Astrocyte (in vitro differentiated cells and primary cell): ENCODE measurements around the gene HCRTR1. TPM values are rescaled to one million over a fixed set of nuclear protein-coding genes. Genes with fewer than 3 reads are reported as not detected.

Source experiments
- DNase-seq: peaks from one replicate; pipeline ENCODE4 v3.0.0-alpha.2; 2010; ENCODE audit warnings: low read depth
- FAIRE-seq: peaks from 2 replicates; lab custom pipeline; 2011; peaks lifted over from hg19 to GRCh38; lab: Jason Lieb, UNC
- H2AFZ ChIP-seq: 2 replicates; pipeline ENCODE4 v1.6.0; 2012; ENCODE audit warnings: low read depth, low read length, inconsistent platforms
- H3K27ac ChIP-seq: 2 replicates; pipeline ENCODE4 v1.5.1; 2011; ENCODE audit warnings: low read depth, low read length, inconsistent platforms
- H3K27me3 ChIP-seq: 2 replicates; pipeline ENCODE4 v1.6.0; 2011; ENCODE audit warnings: low read length, inconsistent platforms; ENCODE audit not compliant: insufficient read depth
- H3K36me3 ChIP-seq: 2 replicates; pipeline ENCODE4 v1.5.1; 2011; ENCODE audit warnings: low read length, inconsistent platforms; ENCODE audit not compliant: insufficient read depth
- H3K4me1 ChIP-seq: 2 replicates; pipeline ENCODE4 v1.5.1; 2011; ENCODE audit warnings: low read length, inconsistent platforms; ENCODE audit not compliant: insufficient read depth
- H3K4me2 ChIP-seq: 2 replicates; pipeline ENCODE4 v1.6.0; 2012; ENCODE audit warnings: low read length, inconsistent platforms
- H3K4me3 ChIP-seq: 2 replicates; pipeline ENCODE4 v1.5.1; 2011; ENCODE audit warnings: low read depth, mild to moderate bottlenecking, low read length, inconsistent platforms; ENCODE audit not compliant: insufficient read depth
- H3K79me2 ChIP-seq: 2 replicates; pipeline ENCODE4 v1.6.0; 2012; ENCODE audit warnings: mild to moderate bottlenecking, low read length, inconsistent platforms; ENCODE audit not compliant: insufficient read depth
- H3K9ac ChIP-seq: 2 replicates; pipeline ENCODE4 v1.6.0; 2012; ENCODE audit warnings: mild to moderate bottlenecking, low read length, inconsistent platforms
- H3K9me3 ChIP-seq: 2 replicates; pipeline ENCODE4 v1.5.1; 2012; ENCODE audit warnings: low read depth, mild to moderate bottlenecking, low read length, inconsistent platforms; ENCODE audit not compliant: insufficient read depth
- H4K20me1 ChIP-seq: 2 replicates; pipeline ENCODE4 v1.6.0; 2012; ENCODE audit warnings: low read length, inconsistent platforms; ENCODE audit not compliant: insufficient read depth
- H3K27ac Mint-ChIP-seq: one replicate; pipeline ENCODE4 v1.8.0; 2021; ENCODE audit warnings: mild to moderate bottlenecking, mixed read lengths; ENCODE audit not compliant: unreplicated experiment
- H3K27me3 Mint-ChIP-seq: one replicate; pipeline ENCODE4 v1.8.0; 2021; ENCODE audit warnings: low read depth, mixed read lengths; ENCODE audit not compliant: unreplicated experiment
- H3K36me3 Mint-ChIP-seq: one replicate; pipeline ENCODE4 v1.8.0; 2021; ENCODE audit warnings: low read depth, mixed read lengths; ENCODE audit not compliant: unreplicated experiment
- H3K4me1 Mint-ChIP-seq: one replicate; pipeline ENCODE4 v1.8.0; 2021; ENCODE audit warnings: low read depth, mixed read lengths; ENCODE audit not compliant: unreplicated experiment
- H3K4me3 Mint-ChIP-seq: one replicate; pipeline ENCODE4 v1.8.0; 2021; ENCODE audit warnings: mild to moderate bottlenecking, moderate library complexity, mixed read lengths; ENCODE audit not compliant: unreplicated experiment
- H3K9me3 Mint-ChIP-seq: one replicate; pipeline ENCODE4 v1.8.0; 2021; ENCODE audit warnings: mild to moderate bottlenecking, mixed read lengths; ENCODE audit not compliant: unreplicated experiment
- CTCF ChIP-seq: IDR thresholded peaks from 2 replicates; pipeline ENCODE4 v1.5.1; 2011; ENCODE audit warnings: low read depth, mild to moderate bottlenecking, inconsistent platforms, low read length, moderate library complexity; ENCODE audit not compliant: insufficient read depth
- EZH2 ChIP-seq: IDR thresholded peaks from 2 replicates; pipeline ENCODE4 v1.6.1; 2012; ENCODE audit warnings: mild to moderate bottlenecking, low read length, inconsistent platforms; ENCODE audit not compliant: insufficient read depth
- total RNA-seq: library from RNA; stranded (reverse); gene quantifications from 2 replicates; pipeline ENCODE4 v1.2.1, GENCODE V29; 2021

The HCRTR1 gene
- total RNA-seq, 1 donor from 2014 or later, result not detected

DNA sequence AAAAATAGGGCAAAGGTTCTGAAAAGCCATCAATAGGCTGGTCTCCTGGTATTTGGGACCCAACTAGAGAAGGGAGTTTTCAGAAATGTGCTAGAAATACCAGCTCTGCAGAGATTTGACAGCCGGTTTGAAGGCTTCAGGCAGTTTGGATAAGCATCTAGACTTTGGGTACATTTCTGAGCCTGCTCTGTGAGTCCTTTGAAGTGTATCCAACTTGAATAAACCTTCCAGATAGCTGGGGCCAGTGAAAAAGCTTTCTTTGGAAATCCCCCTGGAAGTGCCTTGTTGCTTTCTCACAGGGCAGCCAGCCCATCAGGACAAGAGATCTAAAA, 33.6 kb downstream of the HCRTR1 start:
- H3K4me3 ChIP-seq, result no peak overlapping the region
- DNase-seq (no peak), FAIRE-seq (no peak)
- TF ChIP-seq EZH2 (no peak), CTCF (no peak)
- no peak overlapping the region for H3K27ac ChIP-seq
- peaks cover 4% of the 10 kb centered on the region for H3K36me3 ChIP-seq
- Mint-ChIP-seq H3K4me3 (no peak overlapping the region), H3K27me3 (peaks cover 13% of the 10 kb centered on the region), H3K4me1 (peaks cover 8% of the 10 kb centered on the region), H3K9me3 (peaks cover 2% of the 10 kb centered on the region), H3K27ac (no peak overlapping the region), H3K36me3 (peaks cover 25% of the 10 kb centered on the region)
- no peaks in the 10 kb centered on the region for H3K79me2 ChIP-seq
- no peaks in the 10 kb centered on the region for H4K20me1 ChIP-seq
- H3K9me3 ChIP-seq, result no peaks in the 10 kb centered on the region
- peaks cover 8% of the 10 kb centered on the region for H3K4me1 ChIP-seq
- H3K4me2 ChIP-seq, result no peak overlapping the region
- H2AFZ ChIP-seq, result no peak overlapping the region
- H3K9ac ChIP-seq, result no peak overlapping the region
- no peaks in the 10 kb centered on the region for H3K27me3 ChIP-seq

GRCh38 chr1:31651766-31652165, 34.3 kb downstream of the HCRTR1 start:
- Histone ChIP-seq H3K4me2 (no peak overlapping the region), H3K9ac (no peak overlapping the region), H3K36me3 (peaks cover 4% of the 10 kb centered on the region), H4K20me1 (no peaks in the 10 kb centered on the region), H3K79me2 (no peaks in the 10 kb centered on the region), H3K27ac (no peak overlapping the region), H2AFZ (no peak overlapping the region), H3K4me1 (peaks cover 7% of the 10 kb centered on the region), H3K9me3 (no peaks in the 10 kb centered on the region), H3K27me3 (no peaks in the 10 kb centered on the region), H3K4me3 (no peak overlapping the region)
- TF ChIP-seq CTCF, result no peak
- no peak for TF ChIP-seq EZH2
- Mint-ChIP-seq H3K9me3 (peaks cover 2% of the 10 kb centered on the region), H3K4me3 (no peak overlapping the region), H3K36me3 (peaks cover 27% of the 10 kb centered on the region), H3K27ac (no peak overlapping the region), H3K4me1 (peaks cover 6% of the 10 kb centered on the region), H3K27me3 (peaks cover 15% of the 10 kb centered on the region)
- no peak for DNase-seq
- FAIRE-seq, result no peak

DNA sequence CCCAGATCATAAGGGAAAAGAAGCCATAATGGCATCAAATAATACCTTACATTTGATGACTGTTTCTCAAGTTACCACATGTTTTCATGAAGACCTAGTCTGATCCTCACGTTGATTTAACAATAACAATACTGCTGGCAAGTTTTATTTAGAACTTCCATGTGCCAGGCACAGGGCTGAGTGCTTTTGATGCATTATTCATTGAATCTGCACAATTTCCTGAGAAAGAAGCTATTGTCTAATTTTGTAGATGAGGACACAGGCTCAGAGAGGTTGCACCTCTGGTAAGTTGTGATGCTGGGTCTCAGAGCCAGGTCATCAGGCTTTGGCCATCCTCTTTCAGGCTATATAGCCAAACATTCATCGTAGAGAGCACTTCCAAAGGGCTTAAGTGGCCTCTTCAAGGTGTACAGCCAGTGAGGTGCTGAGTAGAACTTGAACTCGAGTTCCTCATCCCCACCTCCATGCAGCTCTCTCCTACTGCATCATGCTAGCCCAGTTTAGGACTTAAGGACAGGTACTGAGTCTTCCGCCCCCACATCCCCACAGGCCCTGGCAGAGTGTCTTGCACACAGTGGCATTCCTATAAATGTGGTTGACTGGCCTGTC, 35.5 kb downstream of the HCRTR1 start:
- Histone ChIP-seq H3K27me3 (no peaks in the 10 kb centered on the region), H3K36me3 (peaks cover 4% of the 10 kb centered on the region), H3K4me1 (peaks cover 6% of the 10 kb centered on the region), H2AFZ (no peak overlapping the region), H3K79me2 (no peaks in the 10 kb centered on the region), H4K20me1 (no peaks in the 10 kb centered on the region), H3K4me2 (no peak overlapping the region), H3K4me3 (no peak overlapping the region), H3K9ac (no peak overlapping the region), H3K27ac (no peak overlapping the region), H3K9me3 (no peaks in the 10 kb centered on the region)
- TF ChIP-seq EZH2 (no peak), CTCF (no peak)
- Mint-ChIP-seq H3K4me1 (no peaks in the 10 kb centered on the region), H3K27ac (no peak overlapping the region), H3K9me3 (peaks cover 2% of the 10 kb centered on the region), H3K27me3 (peaks cover 15% of the 10 kb centered on the region), H3K36me3 (peaks cover 29% of the 10 kb centered on the region), H3K4me3 (no peak overlapping the region)
- no peak for DNase-seq
- FAIRE-seq, result no peak
